GM19023 (cell line): ENCODE measurements around the gene C9orf78.

Experiments
- ATAC-seq: cut with Tn5 transposase; IDR thresholded peaks from one replicate; pipeline ENCODE4 v1.9.1; 2021; ENCODE audit warnings: mild to moderate bottlenecking, moderate library complexity; ENCODE audit not compliant: unreplicated experiment

C9orf78 gene

GRCh38 chr9:129868023-129868871, 33.2 kb upstream of the C9orf78 start:
- ATAC-seq = no peak

- ATAC-seq = no peak
Measured at GRCh38 chr9:129867136-129868022, 32.3 kb upstream of the C9orf78 start.

GRCh38 chr9:129866394-129867135, 31.5 kb upstream of the C9orf78 start:
- ATAC-seq = no peak

GRCh38 chr9:129865668-129866320, 30.7 kb upstream of the C9orf78 start:
- no peak for ATAC-seq

- no peak for ATAC-seq
Measured at GRCh38 chr9:129864991-129865647, 30.0 kb upstream of the C9orf78 start.

- ATAC-seq = no peak
Measured at GRCh38 chr9:129863059-129863690, 28.1 kb upstream of the C9orf78 start.

GRCh38 chr9:129861447-129861827, 26.4 kb upstream of the C9orf78 start:
- no peak for ATAC-seq

- ATAC-seq = no peak
Measured at GRCh38 chr9:129860653-129861446, 25.8 kb upstream of the C9orf78 start.

- ATAC-seq = no peak
Measured at GRCh38 chr9:129858167-129858962, 23.3 kb upstream of the C9orf78 start.

GRCh38 chr9:129857207-129857606, 22.1 kb upstream of the C9orf78 start:
- no peak for ATAC-seq

GRCh38 chr9:129854588-129855110, 19.6 kb upstream of the C9orf78 start:
- no peak for ATAC-seq

- ATAC-seq = no peak
Measured at GRCh38 chr9:129853614-129854013, 18.5 kb upstream of the C9orf78 start.

- no peak for ATAC-seq
Measured at GRCh38 chr9:129852579-129852978, 17.5 kb upstream of the C9orf78 start.

- no peak for ATAC-seq
Measured at GRCh38 chr9:129851821-129852220, 16.7 kb upstream of the C9orf78 start.

- no peak for ATAC-seq
Measured at GRCh38 chr9:129850821-129851550, 15.9 kb upstream of the C9orf78 start.

- ATAC-seq = no peak
Measured at GRCh38 chr9:129849901-129850300, 14.8 kb upstream of the C9orf78 start.
